Trophoblast cell (in vitro differentiated cells and primary cell): ENCODE measurements around the gene FAM3C.

Experiments
- DNase-seq, 2 donors: peaks; one replicate each; pipeline ENCODE4 v3.0.0-alpha.2; 2016
- H2AFZ ChIP-seq: 2 replicates; pipeline ENCODE4 v1.6.1; 2013; ENCODE audit warnings: low read length, moderate library complexity, mild to moderate bottlenecking; ENCODE audit not compliant: insufficient read depth, poor library complexity
- H2AK5ac ChIP-seq: 2 replicates; pipeline ENCODE4 v1.6.1; 2013; ENCODE audit warnings: mild to moderate bottlenecking, low read length
- H2BK120ac ChIP-seq: 2 replicates; pipeline ENCODE4 v1.6.1; 2013; ENCODE audit warnings: low read length, mild to moderate bottlenecking, moderate library complexity; ENCODE audit not compliant: insufficient read depth, poor library complexity
- H2BK12ac ChIP-seq: 2 replicates; pipeline ENCODE4 v1.6.1; 2013; ENCODE audit warnings: mild to moderate bottlenecking, low read length, moderate library complexity
- H2BK5ac ChIP-seq: 2 replicates; pipeline ENCODE4 v1.6.1; 2013; ENCODE audit warnings: low read length, low read depth, moderate library complexity, mild to moderate bottlenecking; ENCODE audit not compliant: poor library complexity
- H3K14ac ChIP-seq: 2 replicates; pipeline ENCODE4 v1.6.1; 2013; ENCODE audit warnings: mild to moderate bottlenecking, low read length
- H3K18ac ChIP-seq: 2 replicates; pipeline ENCODE4 v1.6.1; 2013; ENCODE audit warnings: mild to moderate bottlenecking, low read length
- H3K23ac ChIP-seq: 2 replicates; pipeline ENCODE4 v1.6.1; 2013; ENCODE audit warnings: low read length
- H3K27ac ChIP-seq: 2 replicates; pipeline ENCODE4 v1.5.1; 2013; ENCODE audit warnings: low read depth, mild to moderate bottlenecking, inconsistent platforms, low read length, moderate library complexity
- H3K27me3 ChIP-seq: 2 replicates; pipeline ENCODE4 v1.6.1; 2013; ENCODE audit warnings: inconsistent platforms, mild to moderate bottlenecking, low read length, moderate library complexity; ENCODE audit not compliant: insufficient read depth
- H3K36me3 ChIP-seq, 2 experiments: 1 replicate in 1 of 2; 2 replicates in 1 of 2; pipeline ENCODE4 v1.6.1; 2013; ENCODE audit warnings: low read length in 2 of 2, mild to moderate bottlenecking in 2 of 2, moderate library complexity in 1 of 2; ENCODE audit not compliant: insufficient read depth in 2 of 2, control insufficient read depth in 1 of 2
- H3K4ac ChIP-seq: 2 replicates; pipeline ENCODE4 v1.6.1; 2013; ENCODE audit warnings: low read depth, mild to moderate bottlenecking, low read length, moderate library complexity
- H3K4me1 ChIP-seq, 2 experiments: 1 replicate in 1 of 2; 2 replicates in 1 of 2; pipeline ENCODE4 v1.6.1; 2013; ENCODE audit warnings: low read length in 2 of 2, mild to moderate bottlenecking in 2 of 2, moderate library complexity in 1 of 2; ENCODE audit not compliant: insufficient read depth in 2 of 2, control insufficient read depth in 1 of 2
- H3K4me2 ChIP-seq: 2 replicates; pipeline ENCODE4 v1.6.1; 2013; ENCODE audit warnings: inconsistent platforms, mild to moderate bottlenecking, low read length, moderate library complexity
- H3K4me3 ChIP-seq: 2 replicates; pipeline ENCODE4 v1.5.1; 2013; ENCODE audit warnings: mild to moderate bottlenecking, low read depth, low read length, inconsistent platforms
- H3K79me1 ChIP-seq: one replicate; pipeline ENCODE4 v1.6.1; 2013; ENCODE audit warnings: low read length
- H3K79me2 ChIP-seq: 2 replicates; pipeline ENCODE4 v1.6.1; 2013; ENCODE audit warnings: low read length, mild to moderate bottlenecking; ENCODE audit not compliant: control insufficient read depth, insufficient read depth, poor library complexity
- H3K9ac ChIP-seq: 2 replicates; pipeline ENCODE4 v1.6.1; 2013; ENCODE audit warnings: mild to moderate bottlenecking, low read length
- H3K9me3 ChIP-seq: 2 replicates; pipeline ENCODE4 v1.6.1; 2013; ENCODE audit warnings: low read depth, mild to moderate bottlenecking, control low read depth, inconsistent platforms, low read length; ENCODE audit not compliant: insufficient read depth
- H4K12ac ChIP-seq: 2 replicates; pipeline ENCODE4 v1.6.1; 2013; ENCODE audit warnings: low read depth, mild to moderate bottlenecking, low read length, moderate library complexity
- H4K8ac ChIP-seq: 2 replicates; pipeline ENCODE4 v1.6.1; 2013; ENCODE audit warnings: low read depth, mild to moderate bottlenecking, low read length, moderate library complexity
- H4K91ac ChIP-seq: one replicate; pipeline ENCODE4 v1.6.1; 2013; ENCODE audit warnings: low read depth, mild to moderate bottlenecking, low read length, moderate library complexity
- WGBS: extraction: QIAGEN DNeasy Blood & Tissue Kit; methylation state at CpG from one replicate; pipeline ENCODE4 v1.1.7; 2013; ENCODE audit warnings: missing lambda C conversion rate; ENCODE audit not compliant: insufficient read length, insufficient coverage; ENCODE audit errors: extremely low coverage; 5-methylcytosine and 5-hydroxymethylcytosine counted together

The FAM3C gene

DNA sequence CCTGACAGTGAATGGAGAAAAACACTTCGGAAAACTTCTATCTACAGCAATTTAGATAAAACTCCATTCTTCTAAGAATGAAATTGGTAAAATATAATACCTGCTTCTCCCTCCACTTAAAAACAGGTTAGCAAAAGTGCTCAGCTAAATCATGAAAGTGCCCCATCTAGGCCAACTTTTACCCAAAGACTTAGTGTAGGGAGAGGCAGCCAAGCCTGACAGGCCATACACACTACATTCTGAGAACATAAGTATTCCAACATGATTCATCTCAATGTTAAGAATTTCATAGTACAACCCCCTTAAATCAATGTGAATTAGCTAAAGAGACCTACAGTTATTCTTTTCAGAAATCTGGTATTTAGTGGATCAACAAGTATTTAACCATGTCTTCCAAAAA, 7.2 kb downstream of the FAM3C start:
- Histone ChIP-seq H2BK5ac (no peak overlapping the region), H3K9ac (no peak overlapping the region), H3K4me2 (no peak overlapping the region), H3K23ac (no peak overlapping the region), H3K4me1 (no peaks in the 10 kb centered on the region), H3K9me3 (no peaks in the 10 kb centered on the region), H3K27ac (no peak overlapping the region), H3K18ac (no peak overlapping the region), H4K91ac (no peak overlapping the region), H3K4me3 (no peak overlapping the region), H2BK12ac (no peak overlapping the region), H2AFZ (no peak overlapping the region), H3K79me1 (no peaks in the 10 kb centered on the region), H3K27me3 (no peaks in the 10 kb centered on the region), H3K36me3 (peaks cover 0 to 2% of the 10 kb centered on the region in 2 experiments), H3K79me2 (peaks cover 2% of the 10 kb centered on the region), H4K8ac (no peak overlapping the region), H2BK120ac (no peak overlapping the region), H3K14ac (no peak overlapping the region), H3K4ac (no peak overlapping the region), H4K12ac (no peak overlapping the region), H2AK5ac (no peak overlapping the region)
- no peak for DNase-seq
- WGBS: no CpG with 5 or more reads among the region's 1 CpG

DNA sequence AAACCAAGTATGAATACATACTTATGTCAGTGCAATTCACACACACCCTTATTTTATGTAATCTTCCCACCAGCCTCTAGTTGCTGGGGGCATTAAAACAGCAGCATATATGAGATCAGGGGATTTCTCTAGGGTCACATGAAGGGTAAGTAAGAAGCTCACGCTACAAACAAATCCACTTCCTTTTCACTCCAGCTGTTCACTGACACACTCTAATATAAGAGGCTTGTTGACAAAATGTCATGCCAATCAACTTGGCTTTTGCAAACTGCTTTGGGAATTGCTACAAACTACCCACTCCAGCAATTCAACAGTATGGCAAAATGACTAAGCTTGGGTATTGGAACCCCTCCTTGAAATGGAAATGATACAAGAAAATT, 10.3 kb downstream of the FAM3C start:
- no peak overlapping the region for H3K14ac ChIP-seq
- no peaks in the 10 kb centered on the region for H3K4me1 ChIP-seq
- H2AK5ac ChIP-seq: no peak overlapping the region
- no peak overlapping the region for H4K12ac ChIP-seq
- no CpG with 5 or more reads among the region's 1 CpG for WGBS
- H3K4ac ChIP-seq: peak overlapping the region; percentile 47
- H3K79me2 ChIP-seq: peaks cover 2% of the 10 kb centered on the region
- DNase-seq: peak; percentile 3 to 11
- H3K27me3 ChIP-seq: no peaks in the 10 kb centered on the region
- no peak overlapping the region for H2AFZ ChIP-seq
- H3K79me1 ChIP-seq: no peaks in the 10 kb centered on the region
- no peaks in the 10 kb centered on the region for H3K9me3 ChIP-seq
- H3K4me2 ChIP-seq: no peak overlapping the region
- H2BK12ac ChIP-seq: no peak overlapping the region
- H3K36me3 ChIP-seq: peaks cover 2% of the 10 kb centered on the region in 2 experiments
- H3K9ac ChIP-seq: no peak overlapping the region
- H2BK5ac ChIP-seq: no peak overlapping the region
- no peak overlapping the region for H3K27ac ChIP-seq
- no peak overlapping the region for H3K23ac ChIP-seq
- no peak overlapping the region for H3K4me3 ChIP-seq
- H4K91ac ChIP-seq: no peak overlapping the region
- H2BK120ac ChIP-seq: no peak overlapping the region
- no peak overlapping the region for H4K8ac ChIP-seq
- H3K18ac ChIP-seq: no peak overlapping the region

DNA sequence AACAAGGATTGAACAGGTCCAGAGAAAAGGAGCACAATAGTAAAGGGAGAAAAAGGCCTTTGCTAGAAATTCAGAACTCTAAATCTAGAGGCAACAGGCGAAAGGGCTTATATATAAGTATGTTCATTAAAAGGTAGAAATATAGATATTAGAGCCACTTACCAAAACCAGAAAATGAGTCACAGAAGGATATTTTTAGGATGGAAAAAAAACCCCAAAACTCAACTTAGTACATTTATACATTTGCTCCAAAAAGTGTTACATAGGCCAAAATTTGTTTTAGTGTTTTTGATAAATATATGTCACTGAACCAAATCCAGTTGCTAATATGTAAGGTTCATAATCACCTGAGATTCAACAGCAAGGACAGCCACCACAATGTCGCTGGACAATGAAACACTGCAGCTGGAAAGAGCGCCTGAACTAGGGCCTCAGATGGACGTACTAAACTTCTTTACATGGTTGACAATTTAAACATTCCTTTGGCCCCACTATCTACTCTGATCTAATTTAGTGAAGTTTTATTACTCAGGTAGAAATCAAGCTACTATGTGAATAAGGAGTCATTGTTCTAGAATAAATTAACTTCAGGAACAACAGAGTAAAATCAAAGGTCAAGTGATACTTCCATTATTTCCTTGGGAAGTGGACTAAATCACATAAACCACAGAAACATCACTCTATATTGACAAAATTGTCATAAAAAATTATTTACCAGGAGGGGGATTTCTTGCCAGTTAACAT, 10.9 kb downstream of the FAM3C start:
- Histone ChIP-seq H3K4ac (no peak overlapping the region), H3K23ac (no peak overlapping the region), H3K4me2 (no peak overlapping the region), H3K36me3 (peaks cover 2 to 3% of the 10 kb centered on the region in 2 experiments), H2BK12ac (no peak overlapping the region), H2BK5ac (no peak overlapping the region), H3K79me1 (no peaks in the 10 kb centered on the region), H3K14ac (no peak overlapping the region), H4K8ac (no peak overlapping the region), H2AK5ac (no peak overlapping the region), H2AFZ (no peak overlapping the region), H4K12ac (no peak overlapping the region), H3K4me1 (no peaks in the 10 kb centered on the region), H3K9me3 (no peaks in the 10 kb centered on the region), H3K4me3 (no peak overlapping the region), H3K27me3 (no peaks in the 10 kb centered on the region), H3K9ac (no peak overlapping the region), H4K91ac (no peak overlapping the region), H3K18ac (no peak overlapping the region), H3K79me2 (peaks cover 2% of the 10 kb centered on the region), H2BK120ac (no peak overlapping the region), H3K27ac (no peak overlapping the region)
- WGBS: no CpG with 5 or more reads among the region's 4 CpGs
- peak in 1 of 2 donors; percentile 10 for DNase-seq

DNA sequence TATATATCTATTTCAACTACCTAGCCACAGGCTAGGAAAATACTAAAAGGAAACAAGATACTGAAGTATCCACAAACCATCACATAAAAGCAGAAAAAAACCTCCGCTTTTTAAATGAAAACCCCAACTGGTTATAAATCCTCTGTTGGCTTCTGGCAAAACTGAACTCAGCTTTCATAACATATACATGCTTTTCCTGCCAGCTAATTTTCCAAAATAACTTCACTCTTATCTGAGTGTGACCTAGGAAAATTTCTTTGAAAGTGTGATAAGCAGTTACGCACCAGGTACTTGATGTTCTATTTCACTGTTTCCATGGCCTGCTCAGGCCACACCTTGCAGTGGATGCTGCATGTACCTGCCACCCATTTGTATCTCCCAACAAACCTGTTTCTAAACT, 11.8 kb downstream of the FAM3C start:
- Histone ChIP-seq H3K79me1 (no peaks in the 10 kb centered on the region), H3K4ac (no peak overlapping the region), H2BK120ac (no peak overlapping the region), H2BK12ac (no peak overlapping the region), H3K27ac (no peak overlapping the region), H3K36me3 (peaks cover 2 to 6% of the 10 kb centered on the region in 2 experiments), H4K12ac (no peak overlapping the region), H3K27me3 (no peaks in the 10 kb centered on the region), H3K79me2 (peaks cover 2% of the 10 kb centered on the region), H2AFZ (no peak overlapping the region), H3K4me1 (no peaks in the 10 kb centered on the region), H3K23ac (no peak overlapping the region), H3K18ac (no peak overlapping the region), H2BK5ac (no peak overlapping the region), H4K8ac (no peak overlapping the region), H3K14ac (no peak overlapping the region), H2AK5ac (no peak overlapping the region), H3K9ac (no peak overlapping the region), H4K91ac (no peak overlapping the region), H3K4me2 (no peak overlapping the region), H3K4me3 (no peak overlapping the region), H3K9me3 (no peaks in the 10 kb centered on the region)
- no CpG with 5 or more reads among the region's 2 CpGs for WGBS
- DNase-seq: no peak
